Posterior vena cava (tissue), 2 donors: ENCODE results near the gene GPR55. TPM values are rescaled to one million over a fixed set of nuclear protein-coding genes. Genes with fewer than 3 reads are reported as not detected.

Source experiments
- DNase-seq: peaks from one replicate; pipeline ENCODE4 v3.0.0-alpha.2; 2020; ENCODE audit warnings: low spot score
- intact Hi-C, 2 donors: fragments of 100-400 bp; cut with DNase I; formaldehyde crosslinking; loops; one replicate each; pipeline versions ENCODE4 v1.14.1 to v1.14.2; 2022 to 2023
- total RNA-seq, 2 donors: library from RNA; stranded (reverse); fragmentation: NEBNext Ultra II Directional; extraction: Animal tissue kit (Norgen Biotek cat#: 25700); gene quantifications; one replicate each; pipeline ENCODE4 v1.2.1, GENCODE V29; 2021
- donor health status: DM: yes; HTN: yes; CAD: no.
- donor health status: DM: yes; HTN: yes; CAD: no.

Gene GPR55
- total RNA-seq, 2 donors from 2014 or later, result 0.14 to 0.19 TPM

DNA sequence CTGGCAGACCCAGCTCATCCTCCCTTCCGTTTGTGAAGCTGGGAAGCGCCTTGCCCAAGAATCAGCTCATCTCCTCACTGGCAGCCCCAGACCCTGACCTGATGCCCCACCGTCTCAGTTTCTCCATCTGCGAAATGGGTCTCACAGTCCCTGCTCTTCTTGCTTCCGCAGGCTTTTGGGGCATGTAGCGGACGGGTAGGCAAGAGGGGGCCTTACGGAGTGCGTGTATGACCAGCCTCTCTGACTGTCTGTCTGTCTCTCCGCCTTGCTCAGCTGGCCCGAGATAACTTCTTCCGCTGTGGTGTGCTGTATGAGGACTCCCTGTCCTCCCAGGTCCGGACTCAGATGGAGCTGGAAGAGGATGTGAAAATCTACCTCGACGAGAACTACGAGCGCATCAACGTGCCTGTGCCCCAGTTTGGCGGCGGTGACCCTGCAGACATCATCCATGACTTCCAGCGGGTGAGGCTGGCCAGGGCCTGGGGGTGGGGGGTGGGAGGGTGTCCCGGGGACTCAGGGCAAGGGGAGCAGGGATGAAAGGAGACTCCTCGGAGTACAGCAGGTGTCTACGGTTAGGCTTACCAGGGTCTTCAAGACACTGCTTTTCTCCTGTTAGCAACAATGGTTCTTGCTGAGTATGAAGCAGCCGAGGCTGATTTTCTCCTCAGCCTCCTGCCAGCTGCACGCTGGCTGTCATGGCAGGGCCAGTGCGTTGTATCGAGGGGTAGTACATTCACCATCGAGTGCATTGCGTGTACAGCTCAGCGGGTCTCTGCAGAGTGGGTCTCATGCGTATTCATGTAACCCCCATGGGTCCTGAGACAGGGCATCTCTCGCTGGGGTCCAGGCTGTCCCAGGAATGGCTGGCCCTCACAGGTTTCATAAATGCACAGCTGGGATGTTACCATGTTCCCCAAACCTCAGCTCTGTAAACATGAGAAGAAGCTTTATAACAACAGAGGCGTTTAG lies 49.4 kb downstream of the GPR55 start:
- intact Hi-C loops, result no loop called here
- DNase-seq, result peak; percentile 37

DNA sequence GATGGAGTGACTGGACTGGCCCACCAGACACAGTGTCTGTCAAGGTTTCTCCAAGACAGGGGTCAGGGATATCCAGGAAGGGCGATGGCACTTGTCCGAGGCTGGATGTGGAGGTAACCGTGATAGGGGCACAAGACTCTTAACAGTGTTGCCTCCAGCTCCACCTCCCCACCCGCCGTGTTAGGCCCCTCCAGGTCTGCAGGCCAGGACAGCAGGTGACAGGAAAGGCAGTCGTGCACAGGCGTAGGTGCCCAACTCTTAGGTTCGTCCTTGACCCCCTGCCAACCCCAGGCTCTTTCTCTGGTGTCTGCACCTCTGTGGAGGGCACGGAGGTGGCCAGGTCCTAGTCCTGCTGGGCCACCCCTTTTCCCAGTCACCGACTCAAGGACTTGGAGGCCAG lies 50.2 kb downstream of the GPR55 start:
- DNase-seq, result no peak
- intact Hi-C loops, result no loop called here

DNA sequence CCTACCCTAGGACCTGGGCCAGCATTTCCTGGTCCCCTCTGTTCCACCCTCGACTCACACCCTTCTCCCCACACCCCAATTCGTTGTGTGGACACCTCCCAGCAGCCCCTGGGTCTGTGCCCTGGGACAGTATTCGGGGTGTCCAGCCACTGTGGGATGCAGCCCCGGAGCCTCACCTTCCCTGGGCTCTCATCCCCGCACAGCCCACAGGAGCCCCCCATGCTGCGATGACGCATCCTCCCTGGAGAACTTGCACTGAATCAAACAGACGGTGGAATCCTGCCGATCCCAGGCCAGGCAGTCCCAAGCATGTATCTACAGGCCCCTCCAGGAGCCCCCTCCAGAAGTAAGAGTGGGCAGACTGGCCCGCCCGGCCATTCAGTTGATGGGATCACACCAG lies 50.6 kb downstream of the GPR55 start:
- DNase-seq, result no peak
- intact Hi-C loops, result no loop called here

DNA sequence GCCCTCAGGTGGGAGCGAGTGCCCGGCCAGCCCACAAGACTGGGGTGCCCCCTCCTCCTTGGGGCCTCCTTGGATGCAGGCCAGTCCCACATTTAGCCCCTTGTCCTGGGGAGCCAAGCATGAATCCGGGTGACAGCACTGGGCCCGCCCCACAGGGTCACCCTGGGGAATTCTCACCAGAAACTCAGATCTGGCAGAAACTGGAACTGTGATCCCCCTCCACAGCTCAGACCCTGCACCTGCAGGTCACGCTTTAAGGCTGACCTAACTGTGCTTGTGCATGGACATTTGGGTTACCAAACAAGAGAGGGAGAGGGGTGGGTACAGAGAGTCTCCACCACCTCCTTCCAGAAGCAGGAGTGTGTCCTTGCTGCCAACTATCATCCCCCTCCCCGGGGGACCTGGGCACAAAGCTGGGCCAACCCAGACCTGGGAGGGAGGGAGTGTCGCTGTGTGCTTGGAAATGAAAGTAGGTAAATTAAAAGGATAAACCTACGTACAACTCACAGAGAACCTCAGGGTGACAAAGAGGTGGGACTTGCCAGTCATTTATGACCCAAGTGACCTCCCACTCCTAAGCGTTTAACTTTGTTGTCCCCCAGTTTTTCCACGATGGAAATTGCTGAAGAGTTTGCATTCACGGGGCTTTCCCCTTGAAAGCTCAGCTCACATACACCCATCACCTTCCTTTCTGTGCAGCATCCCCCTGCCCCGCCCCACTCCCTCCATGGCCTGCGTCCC lies 51.2 kb downstream of the GPR55 start:
- intact Hi-C loops, result no loop called here
- DNase-seq, result no peak

DNA sequence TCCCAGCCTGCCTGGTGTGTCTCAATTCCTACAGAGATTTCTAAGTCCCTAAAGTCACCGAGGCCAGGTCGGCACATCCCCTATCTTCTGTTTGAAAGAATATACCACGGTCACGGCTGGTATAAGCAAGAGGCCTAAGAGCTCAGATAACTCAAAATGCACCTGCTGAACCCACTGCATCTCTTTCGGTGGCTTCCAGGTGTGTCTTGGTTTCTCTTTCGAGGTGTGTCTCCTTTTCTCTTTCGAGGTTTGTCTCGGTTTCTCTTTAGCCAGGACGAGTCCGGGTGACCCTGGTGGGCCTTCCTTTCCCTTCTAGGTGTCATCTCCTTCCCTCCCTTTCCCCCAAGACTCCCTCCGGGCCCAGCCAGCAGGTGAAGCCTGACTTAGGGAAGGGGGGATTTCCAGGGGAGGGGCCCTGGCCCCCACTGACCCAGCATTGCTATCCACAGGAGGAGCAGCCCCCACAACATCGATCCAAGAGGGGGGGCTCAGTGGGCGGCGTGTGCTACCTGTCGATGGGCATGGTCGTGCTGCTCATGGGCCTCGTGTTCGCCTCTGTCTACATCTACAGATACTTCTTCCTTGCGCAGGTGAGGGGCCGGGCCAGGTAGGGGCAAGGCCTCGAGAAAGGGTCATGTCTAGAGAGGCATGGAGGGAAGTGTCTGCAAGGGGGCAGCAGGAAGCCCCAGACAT lies 51.9 kb downstream of the GPR55 start:
- intact Hi-C loops, result no loop called here
- no peak for DNase-seq

DNA sequence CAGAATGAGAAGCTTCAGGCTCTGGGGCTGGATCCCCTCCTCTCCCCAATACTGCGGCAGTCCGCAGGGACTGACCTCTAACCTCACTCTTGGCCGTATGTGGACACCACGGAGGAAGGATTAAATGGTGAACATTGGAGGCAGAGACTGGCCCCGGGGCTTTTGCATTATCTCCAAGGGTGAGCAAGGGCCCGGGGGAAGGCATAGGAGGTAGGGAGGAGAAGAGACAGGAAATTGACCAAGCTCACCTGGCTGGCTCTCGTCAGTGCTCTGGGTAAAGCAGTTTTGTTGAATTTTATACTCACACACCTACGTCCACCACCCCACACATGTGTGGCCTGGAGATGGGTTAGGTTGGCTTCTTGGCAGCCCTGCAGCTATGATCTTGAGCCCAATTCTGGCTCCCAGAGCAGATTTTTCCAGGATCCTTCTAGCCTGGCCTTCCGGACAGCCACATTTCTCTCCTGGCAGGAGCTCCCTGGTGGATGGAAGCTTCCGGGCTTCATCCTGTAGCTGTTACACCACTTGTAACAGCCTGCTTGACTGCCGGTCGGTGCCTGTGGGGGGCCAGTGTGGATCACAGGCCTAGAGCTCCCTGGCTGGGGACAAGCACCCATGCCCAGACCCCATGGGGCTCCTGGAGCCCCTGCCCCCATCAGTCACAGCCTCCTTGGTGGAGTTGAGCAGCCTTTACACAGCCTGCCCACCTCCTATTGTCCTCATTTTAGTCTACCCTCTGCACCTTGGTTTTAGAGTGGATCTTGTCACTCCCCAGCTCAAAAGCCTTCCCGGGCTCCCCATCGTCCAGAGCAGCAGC lies 52.7 kb downstream of the GPR55 start:
- DNase-seq, result no peak
- intact Hi-C loops, result no loop called here

DNA sequence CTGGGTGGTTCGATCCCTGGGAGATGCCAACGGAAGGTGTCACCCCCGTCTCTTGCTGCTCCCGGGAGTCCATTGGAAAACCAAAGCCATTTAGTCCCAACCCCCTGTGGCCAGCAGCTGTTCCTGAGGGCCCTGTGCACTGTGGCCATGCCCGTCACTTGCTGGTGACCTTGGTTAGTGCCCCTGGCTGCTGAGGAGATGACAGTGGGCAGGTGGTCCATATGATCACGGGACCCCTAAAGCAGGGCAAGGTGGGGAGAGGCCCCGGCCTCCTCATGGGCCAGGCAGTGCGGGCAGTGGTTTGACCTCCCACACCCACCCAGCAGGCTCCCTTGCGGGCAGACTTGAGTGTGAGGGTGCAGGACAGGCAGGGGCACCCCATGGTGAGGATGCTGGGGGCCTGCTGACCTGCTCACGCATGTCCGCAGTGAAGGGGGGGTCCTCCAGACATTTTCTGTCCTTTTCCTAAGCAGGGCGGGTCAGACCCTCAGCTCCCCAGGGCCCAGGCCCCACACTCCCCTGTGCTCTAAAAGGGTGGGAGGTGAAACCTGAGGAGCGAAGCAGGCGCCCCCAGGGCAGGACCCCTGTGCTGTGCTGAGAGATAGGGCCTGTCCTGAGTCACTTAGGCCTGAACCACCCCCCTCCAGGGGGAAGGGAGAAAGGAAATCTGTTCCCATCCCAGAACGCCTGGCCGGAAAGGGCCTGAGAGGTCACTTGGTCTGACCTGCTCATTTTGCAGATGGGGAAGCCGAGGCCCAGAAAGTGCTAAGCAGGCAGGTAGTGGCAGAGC lies 53.5 kb downstream of the GPR55 start:
- DNase-seq, result no peak
- intact Hi-C loops, result no loop called here

DNA sequence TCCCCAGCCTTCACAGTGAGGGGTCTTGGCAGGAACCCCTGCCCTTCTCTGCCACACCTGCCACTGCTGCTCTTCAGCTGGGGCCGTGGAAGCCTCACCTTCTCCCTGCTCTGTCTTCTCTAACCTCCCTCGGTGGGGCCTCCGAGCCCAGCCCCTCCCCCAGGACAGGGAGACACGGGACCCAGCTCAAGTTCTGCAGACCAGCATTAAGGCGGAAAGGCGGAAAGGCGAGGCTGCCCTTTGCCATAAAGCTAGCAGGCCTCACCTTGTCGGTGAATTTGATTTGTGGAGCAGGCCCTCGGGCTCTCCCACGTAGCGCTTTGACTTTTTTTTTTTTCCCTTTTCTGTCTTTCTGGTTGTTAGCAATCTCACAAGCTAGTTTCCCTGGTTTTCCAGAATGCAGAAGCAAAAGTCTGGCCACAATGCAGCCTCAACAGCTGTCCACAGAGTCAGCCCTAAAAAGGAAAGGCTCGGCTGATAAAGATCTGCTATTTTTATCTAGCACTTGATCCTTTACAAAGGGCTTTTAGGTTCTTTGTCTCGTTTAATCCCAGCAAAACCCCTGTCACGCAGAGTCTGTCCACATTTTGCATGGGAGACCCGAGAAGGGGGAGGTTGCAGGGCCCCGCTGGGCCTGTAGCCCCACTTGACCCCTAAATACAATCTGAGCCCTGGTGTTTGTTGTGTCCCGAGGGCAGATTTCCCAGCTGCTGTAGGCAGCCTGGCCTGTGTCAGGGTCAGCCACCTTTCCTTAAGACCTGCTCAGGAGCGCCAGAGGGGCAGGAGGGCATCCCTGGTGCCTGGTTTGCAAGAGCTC lies 54.3 kb downstream of the GPR55 start:
- intact Hi-C loops, result no loop called here
- no peak for DNase-seq

DNA sequence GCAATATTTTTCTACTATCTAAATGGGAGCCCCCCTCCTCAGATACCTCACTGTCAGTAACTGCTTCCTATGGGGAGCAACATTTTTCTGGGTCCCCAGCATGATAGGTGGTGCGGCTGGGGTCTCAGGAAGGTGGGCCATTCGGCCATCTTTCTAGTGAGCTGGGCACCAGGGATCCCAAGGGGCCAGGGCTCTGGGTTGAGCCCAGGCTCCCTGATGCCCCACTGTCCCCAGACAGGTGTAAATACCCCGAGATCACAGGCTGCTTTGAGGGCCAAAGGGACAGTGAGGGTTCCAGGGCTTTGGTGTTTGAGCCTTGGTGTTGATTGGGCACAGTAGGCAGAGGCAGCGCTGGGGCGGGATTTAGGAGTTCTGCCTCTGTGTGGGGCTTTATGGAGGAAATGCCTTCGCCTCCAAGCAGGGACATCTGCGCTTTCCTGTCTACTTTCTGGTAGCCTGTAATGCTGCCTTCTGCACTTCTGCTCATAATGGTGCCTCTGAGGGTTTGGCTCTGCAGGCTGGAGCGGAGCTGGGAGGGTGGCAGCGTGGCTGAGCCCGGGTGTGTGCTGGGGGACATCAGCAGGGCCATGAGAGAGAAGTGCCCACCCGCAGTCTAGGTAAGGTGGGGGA lies 55.0 kb downstream of the GPR55 start:
- no peak for DNase-seq
- intact Hi-C loops, result no loop called here

DNA sequence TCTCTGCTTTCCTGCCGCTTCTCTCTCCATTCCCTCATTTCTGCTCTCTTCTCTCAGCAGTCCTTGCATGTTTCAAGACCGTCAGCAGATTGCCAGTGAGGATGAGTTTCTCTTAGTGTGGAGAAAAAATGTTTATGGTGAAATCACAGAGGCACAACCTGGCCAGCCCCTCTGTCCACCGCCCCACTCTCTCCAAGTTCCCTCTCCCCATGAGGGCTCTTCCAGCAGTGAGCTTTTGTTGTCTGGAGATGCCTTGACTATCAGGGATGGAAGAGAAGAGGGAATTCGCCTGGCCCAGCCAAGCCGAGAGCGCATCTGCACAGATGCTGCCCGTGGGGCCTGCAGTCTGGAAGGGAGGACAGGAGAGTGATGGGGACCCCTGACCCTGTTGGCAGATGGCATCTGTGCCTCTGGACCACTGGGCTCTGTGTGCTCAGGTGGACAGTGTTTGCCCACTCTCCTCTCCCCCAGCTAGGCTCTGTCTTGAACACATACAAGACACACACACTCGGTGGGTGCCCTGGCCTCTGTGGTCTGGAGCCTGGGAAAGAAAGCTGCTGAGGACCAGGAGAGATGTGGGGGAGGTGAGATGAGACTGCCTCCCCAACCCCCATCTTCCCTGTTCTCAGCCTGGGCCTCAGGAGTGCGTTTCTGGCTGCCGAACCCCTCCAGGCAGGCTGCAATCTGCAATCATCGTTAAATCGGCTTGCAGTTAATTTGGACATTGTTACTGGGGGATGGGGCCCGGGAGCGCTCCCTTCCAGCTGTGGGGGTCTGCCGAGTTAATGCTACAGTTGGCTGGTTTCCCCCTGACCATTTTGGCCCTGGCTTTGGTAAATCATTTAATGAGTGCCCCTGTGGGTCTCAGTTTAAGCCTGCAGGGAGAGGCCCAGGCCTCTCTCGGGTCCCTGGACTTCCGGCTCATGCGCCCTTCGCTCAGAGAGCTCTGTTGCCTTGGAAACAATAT lies 55.8 kb downstream of the GPR55 start:
- intact Hi-C loops, result no loop called here
- no peak for DNase-seq

DNA sequence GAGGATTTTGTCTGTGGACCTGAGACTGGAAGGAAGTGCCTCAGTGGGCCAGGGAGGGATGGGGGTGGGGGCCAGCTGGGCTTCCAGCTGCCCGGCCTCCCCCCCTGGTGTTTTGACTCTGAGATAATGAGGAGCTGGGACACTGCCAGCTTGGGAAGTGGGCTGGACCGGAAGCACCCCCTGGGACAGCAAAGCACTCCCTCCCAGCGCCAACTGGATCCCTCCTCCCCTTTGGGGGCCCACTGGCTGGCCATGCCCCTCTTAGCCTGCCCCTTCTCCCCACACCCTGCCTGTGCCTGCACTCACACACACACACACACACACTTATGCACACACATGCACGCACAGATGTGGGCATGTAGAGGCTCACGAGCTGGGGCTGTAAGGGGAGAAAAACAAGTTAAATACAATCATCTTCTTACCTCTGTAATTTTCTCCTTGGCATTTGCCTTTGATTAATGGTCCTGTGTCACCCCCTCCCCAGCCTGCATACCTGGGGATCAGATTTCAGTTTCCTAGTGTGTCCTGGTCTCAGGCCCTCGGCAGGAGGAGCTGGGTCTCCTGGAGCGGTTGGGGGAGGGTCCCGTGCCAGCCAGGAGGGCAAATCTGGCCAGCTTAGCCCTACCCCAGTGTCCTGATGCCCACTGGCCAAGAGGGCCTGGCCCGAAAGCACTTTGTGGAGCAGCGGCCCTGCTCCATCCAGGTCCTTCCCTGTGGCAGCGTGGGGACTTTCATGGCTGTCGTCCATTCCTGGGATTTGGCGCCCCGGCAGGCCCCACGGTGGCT lies 56.7 kb downstream of the GPR55 start:
- DNase-seq, result no peak
- intact Hi-C loops, result no loop called here

DNA sequence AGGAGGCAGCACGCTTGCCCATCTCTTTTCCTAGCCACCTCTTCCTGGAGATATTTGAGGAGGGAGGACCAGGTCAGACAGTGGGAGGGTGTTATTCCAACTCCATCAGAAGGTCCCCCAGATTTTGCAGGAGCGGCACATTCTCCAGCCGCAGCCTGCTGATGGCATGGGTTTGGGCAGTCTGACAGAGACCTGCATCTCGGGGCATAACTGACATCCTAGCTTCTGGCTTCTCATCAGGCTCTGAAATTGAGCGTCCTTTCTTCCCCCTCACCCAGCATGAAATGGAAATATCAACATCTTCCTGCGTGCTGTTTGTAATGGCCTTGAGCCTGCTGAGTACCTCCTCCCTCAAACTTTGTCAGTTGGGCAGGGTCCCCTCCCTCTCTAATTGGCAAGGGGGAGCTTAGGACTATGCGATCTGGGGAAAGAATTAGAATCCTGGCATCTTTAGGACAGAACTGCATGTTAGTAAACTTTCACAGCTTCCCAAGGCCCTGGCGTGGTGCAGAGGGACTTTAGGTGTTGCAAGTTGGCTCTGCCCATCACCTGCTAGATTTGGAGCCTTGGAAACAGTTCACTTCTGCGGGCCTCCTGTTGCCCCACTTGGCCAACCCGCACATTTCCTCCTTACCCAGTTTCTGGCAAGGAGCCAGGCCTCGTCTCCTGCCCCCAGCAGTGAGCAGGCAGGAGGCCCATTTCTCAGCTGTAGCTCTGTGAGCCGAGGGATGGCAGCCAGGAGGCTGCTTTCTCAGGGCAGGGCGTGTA lies 58.1 kb downstream of the GPR55 start:
- DNase-seq, result no peak
- intact Hi-C loops, result no loop called here

DNA sequence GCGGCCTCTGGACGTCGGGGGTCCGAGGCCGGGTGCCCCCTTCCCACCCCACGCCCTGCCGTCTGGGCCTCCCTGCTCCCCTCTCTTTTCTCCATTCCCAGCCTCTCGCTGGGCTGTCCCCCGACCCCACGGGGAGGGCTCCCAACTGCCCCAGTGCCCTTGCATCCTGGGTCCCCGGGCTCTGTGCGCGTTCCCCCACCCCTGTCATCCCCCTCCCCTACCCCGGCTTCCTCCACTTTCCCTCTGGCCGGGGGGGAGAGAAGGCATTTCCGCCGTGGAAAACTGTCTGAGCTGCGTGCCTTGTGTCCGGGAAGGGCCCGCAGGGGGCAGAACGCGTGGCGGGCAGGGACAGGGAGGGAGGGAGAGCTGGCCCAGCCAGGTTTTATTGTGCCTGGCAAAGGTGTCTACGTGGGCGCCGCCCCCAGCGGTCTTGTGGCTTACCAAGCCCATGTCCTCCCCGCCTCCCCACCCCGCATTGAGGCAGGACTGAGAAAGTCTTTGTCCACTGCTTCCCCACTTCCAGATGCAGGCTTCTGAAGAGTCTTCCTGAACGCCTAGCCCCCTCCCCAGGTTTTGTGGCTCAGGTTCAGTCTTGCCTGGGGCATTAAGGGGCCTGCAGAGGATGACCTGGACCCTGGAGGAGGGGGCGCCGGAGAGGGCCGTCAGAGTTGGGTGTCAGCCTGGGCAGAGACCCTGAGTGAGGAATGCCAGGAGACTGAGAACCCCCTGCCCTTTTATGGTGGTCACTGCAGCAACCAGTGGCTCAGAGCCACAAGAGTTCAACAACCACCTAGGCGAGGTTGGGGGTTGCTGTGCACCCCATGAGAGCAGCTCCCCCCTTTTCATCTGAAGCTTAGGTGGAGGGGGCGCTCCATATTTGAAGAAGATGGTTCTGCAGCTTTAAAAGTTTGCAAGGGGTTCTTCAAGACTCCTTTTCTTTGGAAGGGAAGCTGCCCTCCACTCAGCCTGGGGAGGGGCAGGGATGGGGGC lies 59.0 kb downstream of the GPR55 start:
- DNase-seq, result no peak
- intact Hi-C loops, result no loop called here
